Fibroblast of lung (primary cell): ENCODE results near the gene VPS13D. TPM values are rescaled to one million over a fixed set of nuclear protein-coding genes. Genes with fewer than 3 reads are reported as not detected.
A peak's percentile ranks its signal among the peaks of the same experiment; 100 is the strongest.

Experiments used
- DNase-seq, 2 donors: peaks; one replicate each; pipeline versions ENCODE4 v3.0.0 to v3.0.0-alpha.2; 2010; ENCODE audit warnings: low read depth in 2 of 2
- H2AFZ ChIP-seq: 2 replicates; pipeline ENCODE4 v1.5.1; 2012; ENCODE audit warnings: low read length, control low read depth, inconsistent platforms
- H3K27ac ChIP-seq: 2 replicates; pipeline ENCODE4 v1.5.1; 2011; ENCODE audit warnings: low read length, control low read depth; ENCODE audit not compliant: insufficient read depth
- H3K27me3 ChIP-seq: 2 replicates; pipeline ENCODE4 v1.5.1; 2011; ENCODE audit warnings: mild to moderate bottlenecking, low read length; ENCODE audit not compliant: control insufficient read depth, insufficient read depth
- H3K36me3 ChIP-seq: 2 replicates; pipeline ENCODE4 v1.5.1; 2011; ENCODE audit warnings: low read length; ENCODE audit not compliant: control insufficient read depth, insufficient read depth
- H3K4me1 ChIP-seq: 2 replicates; pipeline ENCODE4 v1.5.1; 2011; ENCODE audit warnings: low read length; ENCODE audit not compliant: control insufficient read depth, insufficient read depth; ENCODE audit errors: extremely low read depth
- H3K4me2 ChIP-seq: 2 replicates; pipeline ENCODE4 v1.5.1; 2011; ENCODE audit warnings: low read length, control low read depth; ENCODE audit not compliant: insufficient read depth; ENCODE audit errors: extremely low read depth
- H3K4me3 ChIP-seq, 4 experiments: fragments of 200-600 bp in 1 of 4; sonication (generic) in 1 of 4; replicated peaks in 1 of 4; 2 replicates each; pipeline ENCODE4 v1.5.1; 2011 to 2016; ENCODE audit warnings: low read length in 4 of 4, low read depth in 3 of 4, mild to moderate bottlenecking in 3 of 4, control low read depth in 2 of 4, inconsistent platforms in 1 of 4, mixed read lengths in 1 of 4; ENCODE audit not compliant: insufficient read depth in 1 of 4; ENCODE audit errors: control extremely low read depth in 1 of 4
- H3K79me2 ChIP-seq: 2 replicates; pipeline ENCODE4 v1.5.1; 2012; ENCODE audit warnings: mild to moderate bottlenecking, low read length, inconsistent platforms; ENCODE audit not compliant: control insufficient read depth, insufficient read depth
- H3K9ac ChIP-seq: 2 replicates; pipeline ENCODE4 v1.5.1; 2011; ENCODE audit warnings: mild to moderate bottlenecking, low read length, control low read depth; ENCODE audit not compliant: insufficient read depth
- H3K9me3 ChIP-seq: 2 replicates; pipeline ENCODE4 v1.5.1; 2012; ENCODE audit warnings: low read depth, low read length; ENCODE audit not compliant: control insufficient read depth, insufficient read depth
- H4K20me1 ChIP-seq: 2 replicates; pipeline ENCODE4 v1.5.1; 2011; ENCODE audit warnings: low read length; ENCODE audit not compliant: control insufficient read depth, insufficient read depth; ENCODE audit errors: extremely low read depth
- CTCF ChIP-seq, 2 donors: IDR thresholded peaks in 1 of 2; conservative IDR thresholded peaks in 1 of 2; 1 replicate in 1 of 2; 2 replicates in 1 of 2; pipeline ENCODE4 v1.5.1; 2011 to 2012; ENCODE audit warnings: low read length in 2 of 2, control low read depth in 1 of 2, inconsistent platforms in 1 of 2, low read depth in 1 of 2, mild to moderate bottlenecking in 1 of 2
- EZH2 ChIP-seq: IDR thresholded peaks from 2 replicates; pipeline ENCODE4 v1.5.1; 2012; ENCODE audit warnings: low read length, control low read depth, mild to moderate bottlenecking; ENCODE audit errors: missing control alignments
- polyA plus RNA-seq, 2 donors: library from polyadenylated mRNA; depleted of rRNA in 1 of 2; stranded (reverse) in 1 of 2; unstranded in 1 of 2; fragments of >200 nt; gene quantifications; 2 replicates each; pipeline ENCODE4 v1.2.1, GENCODE V29; 2011 to 2012; ENCODE audit warnings: missing spikeins in 1 of 2
- total RNA-seq: library from RNA; depleted of rRNA; stranded (reverse); fragments of >200 nt; gene quantifications from 2 replicates; pipeline ENCODE4 v1.2.1, GENCODE V29; 2014

The VPS13D gene
- total and polyA plus RNA-seq, 2 donors (not counting 1 experiment from before 2014, with no cell fraction given) = 14.6 to 40.0 TPM

GRCh38 chr1:12249181-12249580 lies 19.4 kb downstream of the VPS13D start:
- no peaks in the 10 kb centered on the region for H3K4me1 ChIP-seq
- no peaks in the 10 kb centered on the region for H4K20me1 ChIP-seq
- DNase-seq = peak in 1 of 2 donors; percentile 51
- TF ChIP-seq CTCF (conservative IDR thresholded peaks at IDR 0.05 in 1 of 2, IDR thresholded peaks at IDR 0.05 in 1 of 2; ENCODE audit: low read depth in 1 of 2, low read length in 2 of 2) (no peak), EZH2 (no peak)
- H2AFZ ChIP-seq = no peak overlapping the region
- H3K9ac ChIP-seq = no peak overlapping the region
- H3K27ac ChIP-seq = no peak overlapping the region
- no peak overlapping the region for H3K4me2 ChIP-seq
- H3K79me2 ChIP-seq = no peaks in the 10 kb centered on the region
- H3K27me3 ChIP-seq = no peaks in the 10 kb centered on the region
- H3K9me3 ChIP-seq = no peaks in the 10 kb centered on the region
- H3K4me3 ChIP-seq = no peak overlapping the region
- H3K36me3 ChIP-seq = peaks cover 10% of the 10 kb centered on the region

- no peak overlapping the region for H3K27ac ChIP-seq
- no peaks in the 10 kb centered on the region for H3K9me3 ChIP-seq
- H3K4me2 ChIP-seq = no peak overlapping the region
- no peak overlapping the region for H3K4me3 ChIP-seq
- H4K20me1 ChIP-seq = no peaks in the 10 kb centered on the region
- no peaks in the 10 kb centered on the region for H3K79me2 ChIP-seq
- peaks cover 5% of the 10 kb centered on the region for H3K36me3 ChIP-seq
- H3K9ac ChIP-seq = no peak overlapping the region
- DNase-seq = no peak
- no peak overlapping the region for H2AFZ ChIP-seq
- no peaks in the 10 kb centered on the region for H3K4me1 ChIP-seq
- TF ChIP-seq CTCF (conservative IDR thresholded peaks at IDR 0.05 in 1 of 2, IDR thresholded peaks at IDR 0.05 in 1 of 2; ENCODE audit: low read depth in 1 of 2, low read length in 2 of 2) = no peak
- no peak for TF ChIP-seq EZH2
- H3K27me3 ChIP-seq = no peaks in the 10 kb centered on the region
Measured at GRCh38 chr1:12249748-12250147, 19.9 kb downstream of the VPS13D start.

- Histone ChIP-seq H3K27me3 (no peaks in the 10 kb centered on the region), H3K9ac (no peak overlapping the region), H3K27ac (no peak overlapping the region), H3K4me2 (no peak overlapping the region), H4K20me1 (no peaks in the 10 kb centered on the region), H3K79me2 (no peaks in the 10 kb centered on the region), H3K4me1 (no peaks in the 10 kb centered on the region), H3K36me3 (peaks cover 5% of the 10 kb centered on the region), H3K9me3 (no peaks in the 10 kb centered on the region), H3K4me3 (no peak overlapping the region), H2AFZ (no peak overlapping the region)
- peak; percentile 61 to 63 for DNase-seq
- TF ChIP-seq CTCF (conservative IDR thresholded peaks at IDR 0.05 in 1 of 2, IDR thresholded peaks at IDR 0.05 in 1 of 2; ENCODE audit: low read depth in 1 of 2, low read length in 2 of 2) (no peak), EZH2 (no peak)
Measured at GRCh38 chr1:12251442-12251841, 21.6 kb downstream of the VPS13D start.
